PFSK-1 (cell line): ENCODE results near the gene UBQLN4.

ENCODE experiments used
- FOXP2 ChIP-seq: optimal IDR thresholded peaks from 2 replicates; pipeline ENCODE3; 2011; ENCODE audit warnings: borderline replicate concordance, control low read depth, inconsistent platforms; ENCODE audit not compliant: insufficient read depth; ENCODE audit errors: extremely low read length, extremely low read depth
- POLR2AphosphoS5 ChIP-seq: IDR thresholded peaks from 2 replicates; pipeline ENCODE4 v1.6.1; 2012; ENCODE audit warnings: low read depth, mild to moderate bottlenecking, control low read depth, low read length, moderate library complexity
- SIN3A ChIP-seq: IDR thresholded peaks from 2 replicates; pipeline ENCODE4 v1.6.1; 2012; ENCODE audit warnings: mild to moderate bottlenecking, low read length, moderate library complexity, borderline replicate concordance; ENCODE audit not compliant: insufficient read depth
- TAF1 ChIP-seq: IDR thresholded peaks from 2 replicates; pipeline ENCODE4 v1.6.1; 2012; ENCODE audit warnings: low read length, control low read depth, borderline replicate concordance; ENCODE audit not compliant: insufficient read depth
- TF ChIP-seq, protein P1 (sequence below), 2 experiments: IDR thresholded peaks; 2 replicates each; pipeline versions ENCODE4 v1.6.1 to v1.8.0; 2011 to 2012; ENCODE audit warnings: low read depth in 2 of 2, low read length in 2 of 2, control low read depth in 1 of 2, inconsistent platforms in 1 of 2, mild to moderate bottlenecking in 1 of 2, moderate library complexity in 1 of 2; ENCODE audit not compliant: insufficient read depth in 1 of 2

DNA sequence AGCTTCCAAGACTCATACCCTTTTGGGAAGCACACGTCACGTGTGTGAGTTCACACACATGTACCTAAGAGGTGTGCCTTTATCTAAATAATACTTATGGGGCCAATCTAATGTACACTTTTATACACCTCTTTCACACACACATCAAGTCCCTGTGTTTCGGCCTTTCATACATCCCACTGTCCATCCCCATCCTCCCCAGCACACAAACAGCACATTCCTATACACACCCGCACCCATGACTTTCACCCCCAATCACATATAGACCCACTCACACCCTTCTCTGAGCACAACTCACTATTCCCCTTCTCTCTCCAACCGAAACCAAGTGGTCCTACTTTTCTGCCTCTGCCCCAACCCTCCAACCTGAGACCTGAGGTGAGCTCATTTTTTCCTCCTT lies 25.1 kb upstream of the UBQLN4 start:
- TF ChIP-seq, protein P1, sequence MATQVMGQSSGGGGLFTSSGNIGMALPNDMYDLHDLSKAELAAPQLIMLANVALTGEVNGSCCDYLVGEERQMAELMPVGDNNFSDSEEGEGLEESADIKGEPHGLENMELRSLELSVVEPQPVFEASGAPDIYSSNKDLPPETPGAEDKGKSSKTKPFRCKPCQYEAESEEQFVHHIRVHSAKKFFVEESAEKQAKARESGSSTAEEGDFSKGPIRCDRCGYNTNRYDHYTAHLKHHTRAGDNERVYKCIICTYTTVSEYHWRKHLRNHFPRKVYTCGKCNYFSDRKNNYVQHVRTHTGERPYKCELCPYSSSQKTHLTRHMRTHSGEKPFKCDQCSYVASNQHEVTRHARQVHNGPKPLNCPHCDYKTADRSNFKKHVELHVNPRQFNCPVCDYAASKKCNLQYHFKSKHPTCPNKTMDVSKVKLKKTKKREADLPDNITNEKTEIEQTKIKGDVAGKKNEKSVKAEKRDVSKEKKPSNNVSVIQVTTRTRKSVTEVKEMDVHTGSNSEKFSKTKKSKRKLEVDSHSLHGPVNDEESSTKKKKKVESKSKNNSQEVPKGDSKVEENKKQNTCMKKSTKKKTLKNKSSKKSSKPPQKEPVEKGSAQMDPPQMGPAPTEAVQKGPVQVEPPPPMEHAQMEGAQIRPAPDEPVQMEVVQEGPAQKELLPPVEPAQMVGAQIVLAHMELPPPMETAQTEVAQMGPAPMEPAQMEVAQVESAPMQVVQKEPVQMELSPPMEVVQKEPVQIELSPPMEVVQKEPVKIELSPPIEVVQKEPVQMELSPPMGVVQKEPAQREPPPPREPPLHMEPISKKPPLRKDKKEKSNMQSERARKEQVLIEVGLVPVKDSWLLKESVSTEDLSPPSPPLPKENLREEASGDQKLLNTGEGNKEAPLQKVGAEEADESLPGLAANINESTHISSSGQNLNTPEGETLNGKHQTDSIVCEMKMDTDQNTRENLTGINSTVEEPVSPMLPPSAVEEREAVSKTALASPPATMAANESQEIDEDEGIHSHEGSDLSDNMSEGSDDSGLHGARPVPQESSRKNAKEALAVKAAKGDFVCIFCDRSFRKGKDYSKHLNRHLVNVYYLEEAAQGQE (IDR thresholded peaks at IDR 0.05; ENCODE audit: insufficient read depth in 1 of 2, low read depth in 2 of 2, low read length in 2 of 2): no peak
- no peak for TF ChIP-seq TAF1
- no peak for TF ChIP-seq POLR2AphosphoS5
- no peak for TF ChIP-seq FOXP2
- no peak for TF ChIP-seq SIN3A
